ENCODE results near the gene AP4B1. TPM values are rescaled to one million over a fixed set of nuclear protein-coding genes. Genes with fewer than 3 reads are reported as not detected.
A peak's percentile ranks its signal among the peaks of the same experiment; 100 is the strongest.

Gene AP4B1
- total and polyA plus RNA-seq, 2 of the 13 experiments (the other 11 are each of a cell fraction or from before 2014, with no cell fraction given), result 8.5 to 12.0 TPM

- TF ChIP-seq ZNF124 (CRISPR knock-in tag; IDR thresholded peaks at IDR 0.05), result peak; percentile 21; the same call in 1 of the 2 replicates
- 0 out of 2 replicates have a peak, but pooled peaks have one; percentile 43 for TF ChIP-seq MTF1 (CRISPR knock-in tag; IDR thresholded peaks at IDR 0.05)
- no peak; the same call in 1 of the 2 replicates for TF ChIP-seq ZNF660 (CRISPR knock-in tag; IDR thresholded peaks at IDR 0.05; ENCODE audit: borderline replicate concordance, low read depth)
- 0 out of 2 replicates have a peak, but pooled peaks have one; percentile 71 for TF ChIP-seq TBP (CRISPR knock-in tag; IDR thresholded peaks at IDR 0.05)
- peak; percentile 10; the same call in 1 of the 2 replicates for TF ChIP-seq STAT6 (CRISPR knock-in tag; IDR thresholded peaks at IDR 0.05; ENCODE audit: borderline replicate concordance)
- no peak for TF ChIP-seq NONO (IDR thresholded peaks at IDR 0.05)
- peak; percentile 88 for TF ChIP-seq NONO (CRISPR knock-in tag; conservative IDR thresholded peaks at IDR 0.05)
- TF ChIP-seq ZFAT (CRISPR knock-in tag; conservative IDR thresholded peaks at IDR 0.05), result no peak
- no peak for TF ChIP-seq SNAI1 (CRISPR knock-in tag; IDR thresholded peaks at IDR 0.05; ENCODE audit: borderline replicate concordance)
- TF ChIP-seq TSC22D2 (CRISPR knock-in tag; IDR thresholded peaks at IDR 0.05; ENCODE audit: borderline replicate concordance), result no peak
- TF ChIP-seq, protein P1, sequence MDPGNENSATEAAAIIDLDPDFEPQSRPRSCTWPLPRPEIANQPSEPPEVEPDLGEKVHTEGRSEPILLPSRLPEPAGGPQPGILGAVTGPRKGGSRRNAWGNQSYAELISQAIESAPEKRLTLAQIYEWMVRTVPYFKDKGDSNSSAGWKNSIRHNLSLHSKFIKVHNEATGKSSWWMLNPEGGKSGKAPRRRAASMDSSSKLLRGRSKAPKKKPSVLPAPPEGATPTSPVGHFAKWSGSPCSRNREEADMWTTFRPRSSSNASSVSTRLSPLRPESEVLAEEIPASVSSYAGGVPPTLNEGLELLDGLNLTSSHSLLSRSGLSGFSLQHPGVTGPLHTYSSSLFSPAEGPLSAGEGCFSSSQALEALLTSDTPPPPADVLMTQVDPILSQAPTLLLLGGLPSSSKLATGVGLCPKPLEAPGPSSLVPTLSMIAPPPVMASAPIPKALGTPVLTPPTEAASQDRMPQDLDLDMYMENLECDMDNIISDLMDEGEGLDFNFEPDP (CRISPR knock-in tag; conservative IDR thresholded peaks at IDR 0.05), result no peak
- peak; percentile 53 for TF ChIP-seq UBTF (CRISPR knock-in tag; IDR thresholded peaks at IDR 0.05)
- 0 out of 2 replicates have a peak, but pooled peaks have one; percentile 36 for TF ChIP-seq AKAP8 (CRISPR knock-in tag; IDR thresholded peaks at IDR 0.05)
- TF ChIP-seq MYPOP (CRISPR knock-in tag; IDR thresholded peaks at IDR 0.05), result peak; percentile 48; the same call in 1 of the 2 replicates
- TF ChIP-seq ZNF788 (CRISPR knock-in tag; IDR thresholded peaks at IDR 0.05; ENCODE audit: borderline replicate concordance), result peak; percentile 83
- 0 out of 2 replicates have a peak, but pooled peaks have one; percentile 61 for TF ChIP-seq CHCHD3 (CRISPR knock-in tag; IDR thresholded peaks at IDR 0.05)
- no peak for TF ChIP-seq NR2F6 (IDR thresholded peaks at IDR 0.05)
- peak; percentile 49; the same call in 1 of the 2 replicates for TF ChIP-seq NR2F6 (CRISPR knock-in tag; IDR thresholded peaks at IDR 0.05)
- peak; percentile 10; the same call in 1 of the 2 replicates for TF ChIP-seq ZNF543 (CRISPR knock-in tag; IDR thresholded peaks at IDR 0.05)
Measured at GRCh38 chr1:113928941-113929749, 24.5 kb upstream of the AP4B1 start, which contains the start of gene HIPK1 (continued).

All from HepG2 (cell line).